Measurements from ENCODE around the gene TRIO. TPM values are rescaled to one million over a fixed set of nuclear protein-coding genes. Genes with fewer than 3 reads are reported as not detected.

The TRIO gene
- total RNA-seq, 1 experiment from 2014 or later: 68.4 TPM

- Histone ChIP-seq H3K4me1 (ENCODE audit: control insufficient read depth in 1 of 2, insufficient read depth in 2 of 2, low read length in 2 of 2) (no peaks in the 10 kb centered on the region), H2AFZ (ENCODE audit: low read depth, low read length, poor library complexity, severe bottlenecking) (no peak overlapping the region), H3K4me3 (replicated peaks in 1 of 2; ENCODE audit: low read depth in 1 of 2, low read length in 2 of 2) (no peak overlapping the region), H3K79me2 (ENCODE audit: insufficient read depth, low read length) (no peaks in the 10 kb centered on the region), H3K27ac (ENCODE audit: low read depth, low read length) (no peak overlapping the region), H3K36me3 (ENCODE audit: control insufficient read depth in 1 of 2, insufficient read depth in 2 of 2, low read length in 2 of 2) (peaks cover 0 to 25% of the 10 kb centered on the region in 2 experiments; a peak in 3 of 4 replicates), H3K27me3 (ENCODE audit: insufficient read depth, low read length) (no peaks in the 10 kb centered on the region), H3K4me2 (ENCODE audit: low read length) (no peak overlapping the region), H3K9me3 (ENCODE audit: control insufficient read depth in 1 of 2, insufficient read depth in 1 of 2, low read depth in 1 of 2, low read length in 2 of 2) (no peaks in the 10 kb centered on the region), H4K20me1 (ENCODE audit: insufficient read depth) (no peaks in the 10 kb centered on the region), H3K9ac (ENCODE audit: low read length) (no peak overlapping the region), H3K9me2 (ENCODE audit: insufficient read depth) (no peaks in the 10 kb centered on the region)
- ChIA-PET RAD21 (ENCODE audit: low non-redundant PET in 1 of 2, low total read pairs in 2 of 2, uncharacterized antibody in 2 of 2, unreplicated experiment in 2 of 2) (no interaction called here), CTCF (no interaction called here), POLR2A (no interaction called here)
- no TSS peak for BruUV-seq (replicated peaks)
- no peak for TF ChIP-seq MAX (IDR thresholded peaks at IDR 0.05)
- TF ChIP-seq CBX3 (IDR thresholded peaks at IDR 0.05; ENCODE audit: low read depth): no peak
- TF ChIP-seq REST (IDR thresholded peaks at IDR 0.05; ENCODE audit: low read depth): no peak
- no peak for TF ChIP-seq SRF (IDR thresholded peaks at IDR 0.05; ENCODE audit: low read depth)
- no peak for TF ChIP-seq ZBTB33 (IDR thresholded peaks at IDR 0.05; ENCODE audit: extremely low read depth, insufficient replicate concordance, low read length)
- no peak for TF ChIP-seq EZH2phosphoT487 (IDR thresholded peaks at IDR 0.05; ENCODE audit: borderline replicate concordance)
- no peak for TF ChIP-seq CEBPB (IDR thresholded peaks at IDR 0.05; ENCODE audit: low read depth)
- no peak for TF ChIP-seq RAD21 (IDR thresholded peaks at IDR 0.05; ENCODE audit: low read depth)
- ATAC-seq (no peak), DNase-seq (ENCODE audit: low read depth, low spot score) (no peak)
- intact Hi-C loops (cut with micrococcal nuclease): no loop called here
Observed at GRCh38 chr5:14503017-14503680, 360.0 kb downstream of the TRIO start.

Measured in HCT116 (cell line).